DND-41 (cell line): ENCODE data around the gene SPRR4.

Experiments
- CTCF ChIP-seq: IDR thresholded peaks from 2 replicates; pipeline ENCODE4 v1.5.1; 2012; ENCODE audit warnings: borderline replicate concordance, low read length, moderate library complexity, mild to moderate bottlenecking; ENCODE audit not compliant: poor library complexity, severe bottlenecking; ENCODE audit errors: extremely low read depth
- EZH2 ChIP-seq: IDR thresholded peaks from 3 replicates; pipeline ENCODE4 v1.6.1; 2012; ENCODE audit warnings: borderline replicate concordance, low read depth, mild to moderate bottlenecking, moderate library complexity, low read length, inconsistent platforms; ENCODE audit not compliant: severe bottlenecking

DNA sequence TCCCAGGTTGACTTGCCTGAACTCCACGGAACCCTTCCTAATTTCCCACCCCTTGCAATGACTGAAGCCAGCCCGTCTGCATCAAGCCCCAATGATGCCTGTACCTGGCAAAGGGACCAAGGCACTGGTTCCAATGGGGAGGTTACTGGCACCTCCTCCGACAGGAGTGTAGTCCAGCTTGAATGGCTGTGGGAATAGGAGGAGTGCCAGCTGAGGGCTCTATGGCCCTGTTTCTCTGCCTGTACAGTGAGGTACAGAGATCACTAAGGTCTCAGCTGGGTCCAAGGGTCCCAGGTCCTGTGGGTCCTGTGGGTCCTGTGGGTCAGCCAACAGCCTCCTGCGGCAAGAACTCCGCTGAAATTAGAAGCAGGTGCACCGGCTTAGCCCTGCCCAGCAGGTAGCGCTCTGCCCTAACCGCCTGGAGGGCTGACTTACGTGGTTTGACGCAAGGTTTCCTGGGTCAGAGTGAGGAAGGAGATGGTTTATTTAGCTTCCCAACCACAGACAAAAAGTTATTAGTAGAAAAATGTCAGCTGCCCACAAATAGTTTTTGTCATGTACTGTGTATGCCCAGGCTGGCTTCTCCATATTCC, 9.9 kb upstream of the SPRR4 start:
- TF ChIP-seq CTCF (peak; percentile 27), EZH2 (no peak)
